ENCODE results near the gene OSBP2. TPM values are rescaled to one million over a fixed set of nuclear protein-coding genes. Genes with fewer than 3 reads are reported as not detected.
"Not testable (repeated sequence)": the region's sequence is repeated elsewhere in the genome, so short reads cannot be mapped to it uniquely, and the experiment has no call there.

Gene OSBP2
- total and polyA plus RNA-seq, 2 of the 13 experiments (the other 11 are each of a cell fraction or from before 2014, with no cell fraction given), result 5.0 to 7.7 TPM

DNA sequence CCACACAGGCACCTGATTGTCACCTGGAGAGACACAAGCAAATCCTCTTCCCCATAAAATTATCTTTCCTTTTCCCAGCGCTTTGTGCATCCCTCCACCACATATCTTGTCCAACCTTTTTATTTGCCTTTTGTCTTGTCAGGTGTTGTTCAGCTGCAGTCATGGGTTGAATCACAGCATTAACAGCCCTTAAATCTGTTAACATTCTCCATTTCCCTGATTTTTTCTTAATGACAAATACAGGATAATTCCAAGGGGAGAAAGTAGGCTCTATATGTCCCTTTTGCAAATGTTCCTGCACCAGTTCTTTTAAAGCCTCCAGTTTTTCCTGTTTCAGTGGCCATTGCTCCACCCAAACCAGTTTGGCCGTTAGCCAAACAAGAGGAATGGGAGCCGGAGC lies 18.1 kb upstream of the OSBP2 start:
- H3K9me3 ChIP-seq (ENCODE audit: low read length); intact Hi-C loops (cut with micrococcal nuclease; ENCODE audit: unreplicated experiment); H3K79me2 ChIP-seq (ENCODE audit: insufficient read depth, low read length); H4K20me1 ChIP-seq (ENCODE audit: insufficient read depth, low read length); in situ Hi-C loops (cut with HindIII; ENCODE audit: extremely low pct_ligation_motif_present, low pct_unique_long_range_greater_than_20kb); H3K36me3 ChIP-seq (replicated peaks in 1 of 2; ENCODE audit: control insufficient read depth in 1 of 2, insufficient read depth in 2 of 2, low read length in 2 of 2); H3K9ac ChIP-seq (ENCODE audit: insufficient read depth, low read depth, low read length); FAIRE-seq; H3K4me1 ChIP-seq (ENCODE audit: insufficient read depth, low read length); DNase-seq (ENCODE audit: low spot score); H3K4me3 ChIP-seq (replicated peaks in 1 of 3; ENCODE audit: insufficient read depth in 1 of 3, low read depth in 2 of 3, low read length in 3 of 3); ATAC-seq; H2AFZ ChIP-seq (ENCODE audit: low read length); H3K4me2 ChIP-seq (ENCODE audit: low read depth, low read length); H3K27ac ChIP-seq (ENCODE audit: extremely low read length, insufficient read depth, low read length); CTCF ChIA-PET (ENCODE audit: low intra/inter-chr PET ratio, low total read pairs); BruUV-seq (replicated peaks); POLR2A ChIA-PET: not testable (repeated sequence)
- peaks cover 0 to 21% of the 10 kb centered on the region in 2 experiments; a peak in 2 of 5 replicates for H3K27me3 ChIP-seq (ENCODE audit: control insufficient read depth in 1 of 2, insufficient read depth in 2 of 2, low read length in 2 of 2)
- 16% methylated on average over 3 of the region's 3 CpGs for WGBS (ENCODE audit: low lambda C conversion rate)

DNA sequence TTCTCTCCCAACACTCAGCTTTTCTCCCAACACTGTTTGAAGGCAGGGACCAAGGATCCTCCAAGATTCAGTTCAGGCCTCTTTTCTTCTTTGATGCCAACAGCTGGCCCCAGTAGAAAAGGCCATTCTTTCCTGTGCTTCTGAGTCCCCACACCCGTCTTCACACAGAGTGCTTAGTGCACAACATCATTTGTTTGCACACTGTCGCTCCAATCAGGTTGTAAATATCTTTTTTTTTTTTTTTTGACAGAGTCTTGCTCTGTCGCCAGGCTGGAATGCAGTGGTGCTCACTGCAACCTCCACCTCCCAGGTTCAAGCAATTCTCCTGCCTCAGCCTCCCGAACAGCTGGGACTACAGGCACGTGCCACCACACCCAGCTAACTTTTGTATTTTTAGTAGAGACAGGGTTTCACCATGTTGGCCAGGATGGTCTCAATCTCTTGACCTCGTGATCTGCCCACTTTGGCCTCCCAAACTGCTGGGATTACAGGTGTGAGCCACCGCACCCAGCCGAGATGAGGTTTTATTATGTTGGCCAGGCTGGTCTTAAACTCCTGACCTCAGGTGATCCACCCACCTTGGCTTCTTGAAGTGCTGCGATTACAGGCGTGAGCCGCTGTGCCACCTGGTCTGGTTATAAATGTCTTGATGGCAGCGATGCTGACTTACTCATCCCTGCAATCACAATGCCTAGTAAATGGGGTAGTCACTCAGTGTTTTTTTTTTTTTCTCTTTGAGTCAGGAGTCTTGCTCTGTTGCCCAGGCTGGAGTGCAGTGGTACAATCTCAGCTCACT lies 14.6 kb upstream of the OSBP2 start:
- H3K4me2 ChIP-seq (ENCODE audit: low read depth, low read length); intact Hi-C loops (cut with micrococcal nuclease; ENCODE audit: unreplicated experiment); H3K9ac ChIP-seq (ENCODE audit: insufficient read depth, low read depth, low read length); H3K4me1 ChIP-seq (ENCODE audit: insufficient read depth, low read length); ATAC-seq; BruUV-seq (replicated peaks); POLR2A ChIA-PET; H3K79me2 ChIP-seq (ENCODE audit: insufficient read depth, low read length); in situ Hi-C loops (cut with HindIII; ENCODE audit: extremely low pct_ligation_motif_present, low pct_unique_long_range_greater_than_20kb); CTCF ChIA-PET (ENCODE audit: low intra/inter-chr PET ratio, low total read pairs); H3K27ac ChIP-seq (ENCODE audit: extremely low read length, insufficient read depth, low read length); H4K20me1 ChIP-seq (ENCODE audit: insufficient read depth, low read length); FAIRE-seq; DNase-seq (ENCODE audit: low spot score); H2AFZ ChIP-seq (ENCODE audit: low read length); H3K36me3 ChIP-seq (replicated peaks in 1 of 2; ENCODE audit: control insufficient read depth in 1 of 2, insufficient read depth in 2 of 2, low read length in 2 of 2); H3K4me3 ChIP-seq (replicated peaks in 1 of 3; ENCODE audit: insufficient read depth in 1 of 3, low read depth in 2 of 3, low read length in 3 of 3); H3K9me3 ChIP-seq (ENCODE audit: low read length): not testable (repeated sequence)
- whole genome bisulfite sequencing (ENCODE audit: low lambda C conversion rate), result 45% methylated on average over 12 of the region's 12 CpGs
- H3K27me3 ChIP-seq (ENCODE audit: control insufficient read depth in 1 of 2, insufficient read depth in 2 of 2, low read length in 2 of 2), result peaks cover 0 to 11% of the 10 kb centered on the region in 2 experiments; a peak in 2 of 5 replicates
